HEK293 (cell line): ENCODE measurements around the gene FNDC3A.
A peak's percentile ranks its signal among the peaks of the same experiment; 100 is the strongest.

ENCODE experiments used
- EGR2 ChIP-seq: fragments of 450-650 bp; formaldehyde crosslinking; IDR thresholded peaks from 2 replicates; pipeline ENCODE4 v1.5.1; 2016; ENCODE audit warnings: low read depth, missing biosample characterization, missing genetic modification characterization
- GFI1B ChIP-seq: fragments of 450-650 bp; formaldehyde crosslinking; IDR thresholded peaks from 2 replicates; pipeline ENCODE4 v1.5.1; 2016; ENCODE audit warnings: missing biosample characterization, missing genetic modification characterization
- KLF9 ChIP-seq: fragments of 450-650 bp; formaldehyde crosslinking; IDR thresholded peaks from 2 replicates; pipeline ENCODE4 v1.5.1; 2016; ENCODE audit warnings: missing biosample characterization, missing genetic modification characterization, low read depth
- SP7 ChIP-seq: fragments of 450-650 bp; formaldehyde crosslinking; IDR thresholded peaks from 2 replicates; pipeline ENCODE4 v1.5.1; 2016; ENCODE audit warnings: missing biosample characterization, missing genetic modification characterization
- ZNF10 ChIP-seq: fragments of 450-650 bp; formaldehyde crosslinking; IDR thresholded peaks from 2 replicates; pipeline ENCODE4 v1.5.1; 2017; ENCODE audit warnings: missing biosample characterization, missing genetic modification characterization
- ZNF114 ChIP-seq: fragments of 450-650 bp; formaldehyde crosslinking; IDR thresholded peaks from 2 replicates; pipeline ENCODE4 v1.5.0; 2017; ENCODE audit warnings: missing biosample characterization, missing genetic modification characterization
- ZNF140 ChIP-seq: fragments of 450-650 bp; formaldehyde crosslinking; IDR thresholded peaks from 2 replicates; pipeline ENCODE4 v1.5.1; 2016; ENCODE audit warnings: missing biosample characterization, missing genetic modification characterization
- ZNF16 ChIP-seq: fragments of 450-650 bp; formaldehyde crosslinking; IDR thresholded peaks from 2 replicates; pipeline ENCODE4 v1.5.1; 2016; ENCODE audit warnings: low read depth, missing biosample characterization, missing genetic modification characterization
- ZNF175 ChIP-seq: fragments of 450-650 bp; formaldehyde crosslinking; IDR thresholded peaks from 2 replicates; pipeline ENCODE4 v1.5.1; 2016; ENCODE audit warnings: missing biosample characterization, missing genetic modification characterization
- ZNF184 ChIP-seq: fragments of 450-650 bp; IDR thresholded peaks from 2 replicates; pipeline ENCODE4 v1.5.1; 2018; ENCODE audit warnings: missing biosample characterization, mild to moderate bottlenecking, missing genetic modification characterization
- ZNF2 ChIP-seq: fragments of 450-650 bp; formaldehyde crosslinking; IDR thresholded peaks from 2 replicates; pipeline ENCODE4 v1.5.1; 2016; ENCODE audit warnings: missing biosample characterization, missing genetic modification characterization
- ZNF211 ChIP-seq: fragments of 450-650 bp; formaldehyde crosslinking; IDR thresholded peaks from 2 replicates; pipeline ENCODE4 v1.5.1; 2016; ENCODE audit warnings: low read depth, missing biosample characterization, missing genetic modification characterization
- ZNF221 ChIP-seq: fragments of 450-650 bp; formaldehyde crosslinking; IDR thresholded peaks from 2 replicates; pipeline ENCODE4 v1.5.1; 2017; ENCODE audit warnings: missing biosample characterization, missing genetic modification characterization, borderline replicate concordance
- ZNF239 ChIP-seq: fragments of 450-650 bp; formaldehyde crosslinking; IDR thresholded peaks from 2 replicates; pipeline ENCODE4 v1.5.1; 2016; ENCODE audit warnings: missing biosample characterization, missing genetic modification characterization
- ZNF302 ChIP-seq: fragments of 450-650 bp; formaldehyde crosslinking; IDR thresholded peaks from 2 replicates; pipeline ENCODE4 v1.5.1; 2016; ENCODE audit warnings: missing biosample characterization, missing genetic modification characterization, low read depth
- ZNF350 ChIP-seq: fragments of 450-650 bp; formaldehyde crosslinking; IDR thresholded peaks from 2 replicates; pipeline ENCODE4 v1.5.0; 2017; ENCODE audit warnings: missing biosample characterization, mild to moderate bottlenecking, missing genetic modification characterization
- ZNF37A ChIP-seq: fragments of 450-650 bp; IDR thresholded peaks from 2 replicates; pipeline ENCODE4 v1.5.1; 2018; ENCODE audit warnings: missing biosample characterization, missing genetic modification characterization
- ZNF423 ChIP-seq: fragments of 450-650 bp; formaldehyde crosslinking; IDR thresholded peaks from 2 replicates; pipeline ENCODE4 v1.5.1; 2016; ENCODE audit warnings: missing biosample characterization, missing genetic modification characterization
- ZNF510 ChIP-seq: fragments of 450-650 bp; formaldehyde crosslinking; IDR thresholded peaks from 2 replicates; pipeline ENCODE4 v1.5.1; 2018; ENCODE audit warnings: mild to moderate bottlenecking, missing genetic modification characterization, missing biosample characterization; ENCODE audit not compliant: insufficient replicate concordance
- ZNF521 ChIP-seq: fragments of 450-650 bp; formaldehyde crosslinking; IDR thresholded peaks from 2 replicates; pipeline ENCODE4 v1.5.1; 2017; ENCODE audit warnings: missing biosample characterization, mild to moderate bottlenecking, missing genetic modification characterization
- ZNF549 ChIP-seq: fragments of 450-650 bp; IDR thresholded peaks from 2 replicates; pipeline ENCODE4 v1.5.1; 2018; ENCODE audit warnings: missing biosample characterization, missing genetic modification characterization, mild to moderate bottlenecking, inconsistent platforms, moderate library complexity
- ZNF555 ChIP-seq: fragments of 450-650 bp; formaldehyde crosslinking; conservative IDR thresholded peaks from 2 replicates; pipeline ENCODE4 v1.5.1; 2017; ENCODE audit warnings: missing biosample characterization, mild to moderate bottlenecking, missing genetic modification characterization, inconsistent platforms
- ZNF600 ChIP-seq: fragments of 450-650 bp; formaldehyde crosslinking; IDR thresholded peaks from 2 replicates; pipeline ENCODE4 v1.5.1; 2016; ENCODE audit warnings: missing biosample characterization, missing genetic modification characterization
- ZNF626 ChIP-seq: fragments of 450-650 bp; sonication (Bioruptor Pico); formaldehyde crosslinking; IDR thresholded peaks from 2 replicates; pipeline ENCODE4 v1.5.1; 2018; ENCODE audit warnings: missing biosample characterization, missing genetic modification characterization, inconsistent platforms
- ZNF658 ChIP-seq: fragments of 450-650 bp; formaldehyde crosslinking; IDR thresholded peaks from 2 replicates; pipeline ENCODE4; 2016; ENCODE audit warnings: missing biosample characterization, missing genetic modification characterization
- ZNF660 ChIP-seq: fragments of 450-650 bp; IDR thresholded peaks from 2 replicates; pipeline ENCODE4 v1.5.1; 2018; ENCODE audit warnings: missing biosample characterization, mild to moderate bottlenecking, missing genetic modification characterization
- ZNF701 ChIP-seq: fragments of 450-650 bp; formaldehyde crosslinking; IDR thresholded peaks from 2 replicates; pipeline ENCODE4 v1.5.1; 2016; ENCODE audit warnings: missing biosample characterization, missing genetic modification characterization
- ZNF707 ChIP-seq: fragments of 450-650 bp; formaldehyde crosslinking; IDR thresholded peaks from 2 replicates; pipeline ENCODE4 v1.5.1; 2016; ENCODE audit warnings: missing biosample characterization, missing genetic modification characterization
- ZNF747 ChIP-seq: fragments of 450-650 bp; formaldehyde crosslinking; IDR thresholded peaks from 2 replicates; pipeline ENCODE4 v1.5.1; 2016; ENCODE audit warnings: missing biosample characterization, missing genetic modification characterization
- ZNF76 ChIP-seq: fragments of 450-650 bp; formaldehyde crosslinking; IDR thresholded peaks from 2 replicates; pipeline ENCODE4; 2016; ENCODE audit warnings: low read depth, missing biosample characterization, missing genetic modification characterization, borderline replicate concordance
- ZNF785 ChIP-seq: fragments of 450-650 bp; formaldehyde crosslinking; IDR thresholded peaks from 2 replicates; pipeline ENCODE4 v1.5.1; 2016; ENCODE audit warnings: missing biosample characterization, missing genetic modification characterization
- ZSCAN30 ChIP-seq: fragments of 450-650 bp; IDR thresholded peaks from 2 replicates; pipeline ENCODE4 v1.5.1; 2018; ENCODE audit warnings: missing biosample characterization, mild to moderate bottlenecking, missing genetic modification characterization, moderate library complexity
- ZXDB ChIP-seq: fragments of 450-650 bp; formaldehyde crosslinking; IDR thresholded peaks from 2 replicates; pipeline ENCODE4 v1.5.1; 2016; ENCODE audit warnings: missing biosample characterization, missing genetic modification characterization
- TF ChIP-seq, protein P1 (sequence below): IDR thresholded peaks from 2 replicates; pipeline ENCODE4 v1.6.1; 2011; ENCODE audit warnings: mild to moderate bottlenecking, low read depth, low read length, borderline replicate concordance
- TF ChIP-seq, protein P2 (sequence below): fragments of 450-650 bp; IDR thresholded peaks from 2 replicates; pipeline ENCODE4 v1.5.1; 2018; ENCODE audit warnings: missing biosample characterization, missing genetic modification characterization
- TF ChIP-seq, protein P3 (sequence below): fragments of 450-650 bp; formaldehyde crosslinking; IDR thresholded peaks from 2 replicates; pipeline ENCODE4 v1.5.1; 2016; ENCODE audit warnings: missing biosample characterization, missing genetic modification characterization
- TF ChIP-seq, protein P4 (sequence below): fragments of 450-650 bp; formaldehyde crosslinking; IDR thresholded peaks from 2 replicates; pipeline ENCODE4 v1.5.1; 2016; ENCODE audit warnings: missing biosample characterization, missing genetic modification characterization
- TF ChIP-seq, protein P5 (sequence below): fragments of 450-650 bp; formaldehyde crosslinking; IDR thresholded peaks from 2 replicates; pipeline ENCODE4 v1.5.1; 2016; ENCODE audit warnings: missing biosample characterization, missing genetic modification characterization

Gene FNDC3A

DNA sequence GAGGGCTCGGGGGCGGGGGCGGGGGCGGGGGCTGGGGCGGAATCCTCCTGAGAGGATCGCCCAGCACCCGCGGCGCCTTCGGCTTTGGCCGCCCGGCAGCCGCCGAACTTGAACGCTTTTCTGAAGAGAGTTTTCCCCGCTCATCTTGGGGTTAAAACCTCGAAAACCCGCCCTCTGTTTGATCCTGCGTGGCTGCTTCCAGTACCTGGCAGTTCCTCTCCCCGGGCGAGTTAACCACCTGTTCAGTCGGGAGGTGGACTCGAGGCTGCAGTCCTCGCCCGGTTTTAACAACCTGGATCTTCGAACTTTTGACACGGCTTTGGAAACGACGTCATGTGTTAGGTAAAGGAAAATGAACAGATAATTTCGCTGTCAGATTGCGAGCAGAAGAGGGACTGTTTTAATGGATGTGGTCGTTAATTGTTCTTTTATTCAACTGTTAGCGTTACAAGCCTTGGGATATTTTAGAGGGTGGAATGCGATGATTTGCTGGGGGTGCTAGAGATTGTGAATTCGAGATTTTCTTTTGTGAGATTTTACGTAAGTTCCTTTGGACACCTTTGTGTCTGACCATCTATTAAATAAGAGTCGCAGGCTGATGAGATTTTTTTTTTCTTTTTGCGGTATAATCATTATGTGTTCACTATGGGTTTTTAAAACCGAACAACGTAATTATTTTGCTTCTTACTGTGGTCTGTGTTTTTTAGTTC lies 1.0 kb downstream of the FNDC3A start (continued):
- no peak for TF ChIP-seq ZNF423 (tag by site-specific recombination)
- TF ChIP-seq, protein P1, sequence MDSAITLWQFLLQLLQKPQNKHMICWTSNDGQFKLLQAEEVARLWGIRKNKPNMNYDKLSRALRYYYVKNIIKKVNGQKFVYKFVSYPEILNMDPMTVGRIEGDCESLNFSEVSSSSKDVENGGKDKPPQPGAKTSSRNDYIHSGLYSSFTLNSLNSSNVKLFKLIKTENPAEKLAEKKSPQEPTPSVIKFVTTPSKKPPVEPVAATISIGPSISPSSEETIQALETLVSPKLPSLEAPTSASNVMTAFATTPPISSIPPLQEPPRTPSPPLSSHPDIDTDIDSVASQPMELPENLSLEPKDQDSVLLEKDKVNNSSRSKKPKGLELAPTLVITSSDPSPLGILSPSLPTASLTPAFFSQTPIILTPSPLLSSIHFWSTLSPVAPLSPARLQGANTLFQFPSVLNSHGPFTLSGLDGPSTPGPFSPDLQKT: no peak
- TF ChIP-seq ZNF211: no peak
- no peak for TF ChIP-seq KLF9
- TF ChIP-seq, protein P2, sequence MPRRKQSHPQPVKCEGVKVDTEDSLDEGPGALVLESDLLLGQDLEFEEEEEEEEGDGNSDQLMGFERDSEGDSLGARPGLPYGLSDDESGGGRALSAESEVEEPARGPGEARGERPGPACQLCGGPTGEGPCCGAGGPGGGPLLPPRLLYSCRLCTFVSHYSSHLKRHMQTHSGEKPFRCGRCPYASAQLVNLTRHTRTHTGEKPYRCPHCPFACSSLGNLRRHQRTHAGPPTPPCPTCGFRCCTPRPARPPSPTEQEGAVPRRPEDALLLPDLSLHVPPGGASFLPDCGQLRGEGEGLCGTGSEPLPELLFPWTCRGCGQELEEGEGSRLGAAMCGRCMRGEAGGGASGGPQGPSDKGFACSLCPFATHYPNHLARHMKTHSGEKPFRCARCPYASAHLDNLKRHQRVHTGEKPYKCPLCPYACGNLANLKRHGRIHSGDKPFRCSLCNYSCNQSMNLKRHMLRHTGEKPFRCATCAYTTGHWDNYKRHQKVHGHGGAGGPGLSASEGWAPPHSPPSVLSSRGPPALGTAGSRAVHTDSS (tag by site-specific recombination): no peak
- no peak for TF ChIP-seq ZSCAN30 (tag by site-specific recombination)
- no peak for TF ChIP-seq ZNF221 (tag by site-specific recombination)
- no peak for TF ChIP-seq ZNF600 (tag by site-specific recombination)
- TF ChIP-seq ZNF140 (tag by site-specific recombination): no peak
- TF ChIP-seq ZNF521 (tag by site-specific recombination): no peak
- TF ChIP-seq ZNF10 (tag by site-specific recombination): no peak
- no peak for TF ChIP-seq ZNF747
- TF ChIP-seq ZNF510 (tag by site-specific recombination): no peak
- TF ChIP-seq, protein P3, sequence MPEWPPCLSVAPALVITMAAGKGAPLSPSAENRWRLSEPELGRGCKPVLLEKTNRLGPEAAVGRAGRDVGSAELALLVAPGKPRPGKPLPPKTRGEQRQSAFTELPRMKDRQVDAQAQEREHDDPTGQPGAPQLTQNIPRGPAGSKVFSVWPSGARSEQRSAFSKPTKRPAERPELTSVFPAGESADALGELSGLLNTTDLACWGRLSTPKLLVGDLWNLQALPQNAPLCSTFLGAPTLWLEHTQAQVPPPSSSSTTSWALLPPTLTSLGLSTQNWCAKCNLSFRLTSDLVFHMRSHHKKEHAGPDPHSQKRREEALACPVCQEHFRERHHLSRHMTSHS: no peak
- no peak for TF ChIP-seq ZNF658 (tag by site-specific recombination)
- TF ChIP-seq ZXDB (tag by site-specific recombination): no peak
- no peak for TF ChIP-seq ZNF350
- TF ChIP-seq, protein P4, sequence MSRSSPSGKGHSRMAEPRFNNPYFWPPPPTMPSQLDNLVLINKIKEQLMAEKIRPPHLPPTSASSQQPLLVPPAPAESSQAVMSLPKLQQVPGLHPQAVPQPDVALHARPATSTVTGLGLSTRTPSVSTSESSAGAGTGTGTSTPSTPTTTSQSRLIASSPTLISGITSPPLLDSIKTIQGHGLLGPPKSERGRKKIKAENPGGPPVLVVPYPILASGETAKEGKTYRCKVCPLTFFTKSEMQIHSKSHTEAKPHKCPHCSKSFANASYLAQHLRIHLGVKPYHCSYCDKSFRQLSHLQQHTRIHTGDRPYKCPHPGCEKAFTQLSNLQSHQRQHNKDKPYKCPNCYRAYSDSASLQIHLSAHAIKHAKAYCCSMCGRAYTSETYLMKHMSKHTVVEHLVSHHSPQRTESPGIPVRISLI: no peak
- no peak for TF ChIP-seq ZNF701
- TF ChIP-seq ZNF785 (tag by site-specific recombination): no peak
- no peak; the same call in 1 of the 2 replicates for TF ChIP-seq SP7 (tag by site-specific recombination)
- TF ChIP-seq ZNF302 (tag by site-specific recombination): no peak
- TF ChIP-seq ZNF2 (tag by site-specific recombination): no peak
- TF ChIP-seq ZNF549 (tag by site-specific recombination): no peak
- TF ChIP-seq ZNF626 (tag by site-specific recombination): no peak
- TF ChIP-seq ZNF114 (tag by site-specific recombination): no peak
- TF ChIP-seq, protein P5, sequence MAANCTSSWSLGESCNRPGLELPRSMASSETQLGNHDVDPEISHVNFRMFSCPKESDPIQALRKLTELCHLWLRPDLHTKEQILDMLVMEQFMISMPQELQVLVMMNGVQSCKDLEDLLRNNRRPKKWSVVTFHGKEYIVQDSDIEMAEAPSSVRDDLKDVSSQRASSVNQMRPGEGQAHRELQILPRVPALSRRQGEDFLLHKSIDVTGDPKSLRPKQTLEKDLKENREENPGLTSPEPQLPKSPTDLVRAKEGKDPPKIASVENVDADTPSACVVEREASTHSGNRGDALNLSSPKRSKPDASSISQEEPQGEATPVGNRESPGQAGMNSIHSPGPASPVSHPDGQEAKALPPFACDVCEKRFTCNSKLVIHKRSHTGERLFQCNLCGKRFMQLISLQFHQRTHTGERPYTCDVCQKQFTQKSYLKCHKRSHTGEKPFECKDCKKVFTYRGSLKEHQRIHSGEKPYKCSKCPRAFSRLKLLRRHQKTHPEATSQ (tag by site-specific recombination): no peak
- no peak for TF ChIP-seq ZNF76 (tag by site-specific recombination)
- no peak for TF ChIP-seq ZNF184
- TF ChIP-seq ZNF16 (tag by site-specific recombination): no peak
- TF ChIP-seq ZNF555: no peak
- no peak for TF ChIP-seq EGR2
- TF ChIP-seq ZNF660 (tag by site-specific recombination): no peak; the same call in 1 of the 2 replicates
- no peak for TF ChIP-seq ZNF239
- no peak for TF ChIP-seq ZNF37A
- TF ChIP-seq ZNF707 (tag by site-specific recombination): no peak
- TF ChIP-seq ZNF175 (tag by site-specific recombination): no peak
- TF ChIP-seq GFI1B (tag by site-specific recombination): 0 out of 2 replicates have a peak, but pooled peaks have one; percentile 7
